HG03175 (cell line): ENCODE measurements around the gene KHDRBS2.

Experiments used
- ATAC-seq: cut with Tn5 transposase; IDR thresholded peaks from one replicate; pipeline ENCODE4 v1.9.1; 2021; ENCODE audit warnings: mild to moderate bottlenecking, moderate library complexity; ENCODE audit not compliant: unreplicated experiment

Gene KHDRBS2

DNA sequence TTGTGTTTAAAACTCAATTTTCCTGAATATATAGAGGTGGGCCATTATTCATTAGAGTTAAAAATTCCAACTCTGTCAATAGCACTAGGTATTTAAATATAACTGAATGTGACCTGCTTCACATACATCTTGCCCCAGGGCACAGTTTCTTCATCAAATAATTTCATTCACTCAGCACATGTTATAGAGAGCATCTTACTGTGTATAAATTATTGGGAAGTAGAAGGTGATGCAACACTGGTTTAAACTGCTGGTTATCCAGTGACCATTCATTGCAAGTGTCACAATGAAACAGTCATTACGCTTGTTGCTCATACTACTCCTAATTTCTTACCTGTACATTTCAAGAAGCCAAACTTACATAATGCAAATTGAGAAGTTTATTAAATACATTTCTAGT is 93.4 kb downstream of the KHDRBS2 start:
- no peak for ATAC-seq

DNA sequence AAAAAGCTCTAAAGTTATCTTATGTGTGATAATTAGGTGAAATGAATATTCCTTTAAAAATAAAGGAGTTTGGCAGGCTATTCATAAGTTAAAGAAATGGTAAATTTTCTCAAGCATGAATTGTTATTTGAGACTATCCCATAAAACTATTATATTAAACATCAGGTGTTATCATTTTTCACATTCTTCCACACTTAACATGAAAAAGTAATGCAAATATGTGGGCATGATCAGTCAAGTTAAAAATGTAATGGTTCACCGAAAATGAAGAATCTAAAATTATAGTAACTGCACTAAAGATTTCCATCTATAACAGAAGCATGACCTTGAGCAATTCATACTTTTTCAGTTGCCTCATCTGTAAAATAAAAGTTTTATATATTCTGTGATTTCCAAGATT is 110.8 kb downstream of the KHDRBS2 start:
- ATAC-seq, result no peak

DNA sequence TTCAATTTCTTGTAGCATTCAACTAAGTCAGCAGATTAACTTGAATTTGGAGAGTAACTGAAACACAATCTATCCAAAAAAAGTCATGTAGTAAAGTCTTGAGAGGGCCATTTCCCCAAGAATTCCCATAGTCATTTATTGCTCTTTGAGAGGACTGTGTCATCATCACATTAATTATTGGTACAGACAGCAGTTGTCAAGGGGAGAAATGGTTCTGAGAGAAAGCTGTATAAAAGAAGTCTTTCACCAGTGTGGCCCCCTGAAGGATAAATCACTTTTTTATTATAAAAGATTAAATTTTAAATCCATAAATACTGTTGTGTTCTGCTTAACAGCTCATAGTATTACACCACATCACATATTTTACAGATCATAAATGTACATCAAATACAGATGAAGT is 111.5 kb downstream of the KHDRBS2 start:
- no peak for ATAC-seq

DNA sequence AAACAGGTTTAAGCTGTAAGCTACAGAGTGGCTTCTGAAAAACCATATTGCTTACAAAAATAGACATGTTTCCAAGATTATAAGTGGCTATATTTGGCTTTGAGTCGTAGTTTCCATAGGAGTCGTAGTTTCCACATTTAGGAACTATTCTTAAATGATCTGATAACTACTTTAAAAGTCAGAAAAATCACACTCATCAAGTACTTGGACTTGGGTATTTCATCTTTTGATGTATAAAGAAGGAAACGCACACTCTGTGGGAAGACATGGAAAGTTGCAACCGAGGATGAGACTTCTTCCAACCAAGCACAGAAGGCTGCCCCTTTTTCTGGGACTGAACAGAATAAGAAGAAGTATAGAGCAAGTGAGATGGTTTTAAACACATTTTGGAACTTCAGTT is 118.3 kb downstream of the KHDRBS2 start:
- no peak for ATAC-seq

DNA sequence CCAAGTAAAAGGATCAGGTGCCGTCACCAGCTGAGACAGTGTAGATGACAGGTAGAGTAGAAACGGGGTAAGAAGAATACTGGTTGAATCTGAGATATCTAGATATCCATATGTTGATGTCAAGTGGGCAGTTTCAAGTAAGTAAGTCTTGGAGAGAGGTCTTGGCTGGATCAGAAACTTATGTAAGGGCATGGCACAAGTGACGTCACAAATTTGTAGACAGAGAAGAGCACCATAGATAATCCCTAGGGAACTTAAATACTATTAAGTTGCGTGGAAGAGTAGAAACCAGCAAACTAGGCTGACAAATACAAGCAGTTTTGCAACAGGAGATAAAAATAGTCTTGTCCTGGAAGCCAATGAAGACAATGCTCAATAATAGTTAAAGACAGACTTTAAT is 123.2 kb downstream of the KHDRBS2 start:
- ATAC-seq, result no peak

DNA sequence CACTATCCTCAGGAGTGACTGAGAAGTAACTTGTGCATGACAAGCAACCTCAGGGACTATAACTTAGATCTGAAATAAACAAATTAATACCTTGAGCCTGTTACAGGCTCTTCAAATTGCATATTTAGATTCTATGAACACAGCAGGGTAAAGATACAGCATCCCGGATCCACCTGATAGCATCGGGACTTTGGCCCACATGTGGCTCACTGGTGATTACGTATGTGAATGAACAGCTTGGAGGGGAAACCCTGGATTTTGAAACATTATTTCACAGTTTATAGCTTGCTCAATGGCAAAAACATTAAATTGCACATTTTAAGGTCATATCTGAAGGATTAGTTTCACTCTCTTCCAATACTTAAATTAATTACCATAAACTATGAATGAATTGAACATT is 133.2 kb downstream of the KHDRBS2 start:
- ATAC-seq, result no peak

DNA sequence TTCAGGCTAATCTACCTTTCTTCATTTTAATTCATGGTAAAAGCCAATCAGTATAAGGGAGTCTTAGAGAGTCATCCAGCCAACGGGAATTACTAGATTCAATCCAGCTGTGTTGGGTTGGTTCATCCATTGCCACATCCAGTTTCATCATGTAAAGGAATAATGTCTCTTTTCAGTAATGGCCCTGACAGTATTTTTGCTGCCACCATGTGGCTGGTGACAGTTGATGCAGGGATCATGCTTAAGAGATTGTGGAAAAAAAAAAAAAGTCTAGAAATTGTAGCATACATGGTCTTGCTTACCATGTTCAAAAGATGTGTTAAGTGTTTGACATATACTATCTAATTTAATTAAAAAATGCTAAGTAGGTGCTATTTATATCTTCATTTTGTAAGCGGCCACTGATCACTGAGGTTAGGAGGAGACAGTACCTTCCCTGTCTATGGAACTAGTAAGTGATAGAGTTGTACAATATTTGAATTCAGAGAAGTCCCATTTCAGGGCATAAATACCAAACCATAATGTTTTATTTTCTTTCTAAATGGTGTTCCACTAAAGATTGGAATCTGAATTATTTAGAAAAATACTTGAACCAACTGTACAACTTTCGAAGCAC is 135.9 kb downstream of the KHDRBS2 start:
- peak; percentile 80 for ATAC-seq

DNA sequence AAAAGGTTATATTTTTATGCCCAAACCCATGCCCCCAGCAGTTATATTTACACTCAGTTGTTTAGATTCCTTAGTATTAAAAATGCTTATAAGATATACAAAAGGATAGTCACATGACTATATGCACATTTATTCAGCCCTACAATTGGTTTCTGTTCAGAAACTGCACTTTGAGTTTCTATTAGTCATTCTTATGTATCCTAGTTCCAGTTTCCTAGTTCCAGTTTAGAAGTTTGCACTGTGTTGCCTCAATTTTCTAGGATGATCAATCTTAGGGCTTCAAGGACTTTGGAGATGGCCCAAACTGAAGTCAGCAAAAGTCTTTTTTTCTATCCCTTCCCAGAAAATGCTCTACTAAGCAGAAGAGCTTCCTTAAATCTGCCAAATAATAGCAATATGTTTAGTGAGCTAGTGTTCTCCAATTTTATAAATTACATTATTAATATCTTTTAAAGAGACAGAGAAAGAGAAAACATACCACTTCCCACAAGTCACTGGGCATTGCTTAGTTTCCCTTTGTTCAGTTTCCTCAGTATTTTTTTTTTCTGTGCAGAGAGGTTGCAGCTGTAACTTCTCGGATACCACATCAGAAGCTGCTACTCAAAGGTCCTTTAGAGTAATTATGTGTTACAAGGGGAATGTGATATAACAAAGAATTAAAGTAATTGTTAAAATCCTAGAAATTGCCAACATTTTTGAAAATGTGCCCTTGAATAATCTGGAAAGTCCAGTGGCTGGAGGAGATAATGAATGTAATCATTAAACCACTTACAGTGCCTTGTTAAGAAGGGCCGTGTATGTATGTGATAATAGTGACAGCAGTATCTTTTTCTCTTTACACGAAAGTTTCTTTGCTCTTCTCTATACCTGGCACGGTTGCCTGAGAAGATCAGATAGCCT is 138.8 kb downstream of the KHDRBS2 start:
- ATAC-seq, result no peak

DNA sequence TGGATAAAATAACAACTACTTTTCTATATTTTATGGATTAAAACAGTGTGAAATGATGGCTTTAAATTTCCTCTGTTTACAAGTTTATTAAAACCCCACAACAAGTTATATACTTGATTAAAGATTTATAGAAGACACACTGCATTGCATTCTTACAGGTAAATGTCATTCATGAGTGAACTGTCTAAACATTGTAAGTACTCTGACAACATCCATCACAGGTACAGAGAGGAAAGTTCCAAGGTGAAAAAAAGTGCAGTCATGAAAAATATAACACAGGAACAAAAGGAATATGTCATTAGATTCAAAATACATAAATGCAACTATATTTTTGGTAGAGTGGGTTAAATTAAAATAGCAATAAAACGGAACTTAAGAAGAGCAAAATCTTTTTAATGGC is 156.9 kb downstream of the KHDRBS2 start:
- ATAC-seq, result no peak

DNA sequence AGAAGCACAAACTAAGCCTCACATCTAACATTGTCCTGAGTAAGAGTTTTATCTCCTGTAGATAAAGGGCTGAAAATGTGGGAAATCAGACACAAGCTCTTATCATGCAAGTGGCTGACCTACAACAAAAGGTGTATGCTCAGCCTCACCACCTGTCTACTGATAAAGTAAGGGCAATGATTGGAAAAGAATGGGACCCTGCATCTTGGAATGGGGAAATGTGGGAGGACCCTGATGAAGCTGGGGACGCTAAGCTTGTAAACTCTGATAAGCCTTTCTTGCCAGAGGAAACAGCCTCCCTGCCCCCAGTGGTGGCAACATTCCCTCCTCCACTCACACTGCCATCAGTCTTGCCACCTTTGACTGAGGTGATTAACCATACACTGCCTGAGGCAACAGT is 166.6 kb downstream of the KHDRBS2 start:
- ATAC-seq, result no peak

DNA sequence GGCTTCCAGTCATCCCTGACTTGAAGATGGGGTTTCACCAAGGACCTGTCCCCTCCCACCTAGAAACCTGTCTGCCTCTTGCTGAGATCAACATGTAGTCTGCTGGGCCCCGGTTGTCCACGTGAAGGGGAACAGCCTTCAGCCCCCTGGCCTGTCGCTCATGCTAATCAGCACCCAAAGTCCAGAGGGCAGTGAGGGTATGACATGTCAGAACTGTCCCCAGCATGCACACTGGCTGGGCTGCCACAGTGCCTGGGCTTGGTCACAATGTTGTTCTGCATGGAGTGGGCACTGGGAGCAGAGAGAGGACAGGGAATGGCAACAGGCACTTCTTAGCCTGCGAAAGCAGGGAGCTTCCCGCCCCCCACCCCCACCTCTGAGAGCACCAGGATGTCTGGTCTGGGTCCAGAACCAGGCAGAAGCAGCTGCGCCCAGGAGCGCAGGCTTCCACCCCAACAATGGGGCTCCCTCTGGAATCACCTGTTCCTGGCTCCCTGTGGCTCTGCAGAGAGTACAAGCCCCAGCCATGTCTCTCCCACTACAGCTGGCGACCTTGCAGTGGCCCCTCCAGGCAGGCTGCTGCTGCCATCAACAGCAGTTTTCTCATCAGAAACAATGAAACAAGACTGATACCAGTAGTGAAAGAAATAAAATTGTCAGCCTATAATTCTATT is 182.7 kb downstream of the KHDRBS2 start:
- ATAC-seq, result no peak

DNA sequence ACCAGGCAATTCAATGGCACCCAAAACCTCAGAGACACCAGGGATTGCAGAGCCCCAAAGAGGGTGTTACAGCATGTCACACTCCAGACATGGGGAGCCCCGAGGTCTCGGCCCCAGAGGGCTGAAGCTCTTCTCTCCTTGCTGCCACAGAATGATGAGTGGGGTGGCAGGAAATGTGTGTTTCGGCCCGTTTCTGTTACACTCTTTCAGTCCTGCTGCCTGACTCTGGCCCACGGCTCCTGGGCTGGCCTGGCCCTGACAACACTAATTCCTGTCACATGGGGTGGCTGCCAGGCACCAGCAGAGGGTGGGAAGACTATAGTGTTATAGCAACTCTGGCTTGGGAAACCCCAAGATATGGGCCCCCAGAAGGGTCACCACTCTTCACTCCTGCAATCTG is 183.6 kb downstream of the KHDRBS2 start:
- ATAC-seq, result no peak

DNA sequence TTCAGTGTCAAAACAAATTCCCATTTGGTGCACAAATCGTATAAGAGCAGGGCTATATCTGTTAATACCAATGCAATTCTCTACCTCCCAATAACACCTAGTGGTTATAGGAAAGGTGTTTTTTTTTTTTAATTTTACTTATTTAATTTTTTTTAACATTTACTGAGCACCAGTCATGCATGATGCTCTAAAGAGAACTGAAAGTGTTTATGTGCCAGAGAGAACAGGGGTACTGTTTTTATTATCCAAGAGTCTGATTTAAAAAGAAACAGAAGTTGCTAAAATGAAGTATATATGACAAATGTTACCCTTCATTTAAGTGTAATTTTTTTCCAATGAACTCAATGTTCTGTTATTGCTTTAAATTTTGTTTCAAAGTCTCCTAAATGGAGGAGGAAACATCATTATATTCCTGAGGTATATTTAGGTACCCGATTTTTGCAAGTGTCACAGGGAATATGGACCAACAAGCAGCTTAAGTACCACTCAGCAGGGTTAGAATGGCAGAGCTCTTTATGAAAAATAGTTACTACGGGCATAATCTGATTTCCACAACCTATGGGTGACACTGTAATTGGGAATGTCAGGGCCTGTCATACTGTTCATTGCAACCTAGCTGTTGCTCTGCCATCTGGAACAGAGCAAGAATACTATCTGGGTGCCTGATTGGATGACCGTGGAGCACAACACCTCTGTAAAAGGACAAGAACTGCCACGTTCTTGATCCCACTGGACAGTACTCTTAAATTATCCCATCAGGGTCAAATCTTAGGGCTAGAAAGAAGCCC is 195.4 kb downstream of the KHDRBS2 start:
- no peak for ATAC-seq

DNA sequence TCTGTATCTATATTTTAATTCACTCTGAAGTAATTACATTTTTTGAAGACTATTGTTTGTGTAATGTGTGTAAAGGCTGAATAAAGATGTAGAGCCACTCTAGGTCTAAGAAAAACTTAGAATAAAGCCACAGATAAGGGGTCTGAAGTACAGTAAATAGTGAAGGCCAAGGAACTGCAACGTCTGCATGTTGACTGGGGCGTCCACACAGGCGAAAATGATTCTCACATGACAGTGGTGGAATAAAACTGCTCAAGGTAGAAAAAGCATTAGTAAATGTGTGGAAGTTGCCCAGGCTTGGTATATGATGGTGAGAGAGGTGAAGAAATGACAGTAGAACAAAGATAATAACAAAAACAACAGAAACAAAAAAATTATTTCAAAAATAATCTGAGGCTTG is 196.2 kb downstream of the KHDRBS2 start:
- no peak for ATAC-seq

DNA sequence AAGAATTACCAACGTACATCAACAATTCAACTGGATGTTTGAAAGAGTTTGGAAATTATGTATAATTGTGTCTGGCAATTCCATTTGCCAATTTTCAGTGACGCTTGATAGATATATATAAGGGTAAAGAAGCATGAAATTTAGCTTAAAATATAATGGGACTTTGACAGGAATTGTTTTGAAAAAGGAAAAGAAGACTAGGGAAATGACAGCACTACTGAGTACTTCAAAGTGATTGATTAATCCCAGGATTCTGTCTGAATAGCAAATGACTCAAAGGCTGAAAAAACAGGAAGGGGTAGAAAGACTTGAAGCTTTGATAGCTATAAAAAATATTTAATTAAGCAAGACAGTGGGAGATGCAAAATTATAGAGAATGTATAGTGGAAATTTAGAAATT is 200.0 kb downstream of the KHDRBS2 start:
- no peak for ATAC-seq

DNA sequence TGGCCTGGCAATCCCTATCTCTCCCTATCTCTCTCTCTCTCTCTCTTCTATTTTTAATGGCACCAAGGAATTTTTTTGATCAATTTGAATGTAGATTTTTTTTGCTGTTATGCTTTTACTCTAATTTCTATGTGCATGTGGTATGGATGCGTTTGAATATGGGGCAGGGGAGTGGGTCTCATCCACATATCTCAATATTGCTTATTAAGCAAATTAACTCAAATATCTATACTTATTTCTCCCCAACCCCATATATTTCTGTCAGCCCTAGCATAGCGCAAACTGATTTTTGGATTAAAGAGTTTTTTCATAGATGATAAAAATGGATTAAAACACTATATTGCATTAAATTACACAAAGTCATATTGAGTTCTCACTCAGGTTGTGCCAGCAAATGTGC is 210.2 kb downstream of the KHDRBS2 start:
- ATAC-seq, result no peak

DNA sequence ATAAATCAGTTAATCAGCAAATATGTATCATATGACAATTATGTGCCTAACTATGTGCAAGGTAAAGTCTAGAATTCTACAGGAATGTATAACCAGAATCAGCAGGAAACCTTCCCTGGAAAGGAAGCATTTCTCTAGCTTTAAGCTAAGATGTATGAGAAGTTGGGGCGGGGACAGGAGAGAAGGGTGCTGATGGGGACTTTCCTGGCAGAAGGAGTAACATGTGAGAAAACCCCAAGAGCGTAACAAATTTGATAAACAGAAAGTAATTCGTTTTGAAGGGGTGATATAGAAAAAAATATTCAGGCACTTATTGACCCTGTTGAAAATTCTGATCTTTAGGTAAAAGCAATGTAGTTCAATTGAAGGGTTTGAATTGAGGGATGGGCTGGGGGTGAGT is 226.1 kb downstream of the KHDRBS2 start:
- no peak for ATAC-seq

DNA sequence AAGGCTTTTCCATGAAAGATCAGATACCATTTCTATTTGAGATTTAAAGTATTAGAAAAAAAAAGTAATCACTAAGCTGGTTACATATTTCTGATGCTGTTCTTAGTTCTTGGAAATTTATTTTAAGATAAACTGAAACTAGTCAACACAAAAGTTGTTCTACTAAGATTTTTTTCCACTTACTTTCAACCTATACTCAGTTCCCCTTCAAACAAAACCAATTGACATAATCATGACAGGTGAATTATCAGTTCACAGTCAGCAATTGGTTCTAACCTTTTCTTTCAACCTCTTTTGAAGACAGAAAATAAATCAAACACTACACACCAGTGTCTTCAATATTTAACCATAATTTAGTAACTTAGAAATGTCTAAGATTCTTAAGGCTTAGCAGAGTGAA is 228.7 kb downstream of the KHDRBS2 start:
- no peak for ATAC-seq

DNA sequence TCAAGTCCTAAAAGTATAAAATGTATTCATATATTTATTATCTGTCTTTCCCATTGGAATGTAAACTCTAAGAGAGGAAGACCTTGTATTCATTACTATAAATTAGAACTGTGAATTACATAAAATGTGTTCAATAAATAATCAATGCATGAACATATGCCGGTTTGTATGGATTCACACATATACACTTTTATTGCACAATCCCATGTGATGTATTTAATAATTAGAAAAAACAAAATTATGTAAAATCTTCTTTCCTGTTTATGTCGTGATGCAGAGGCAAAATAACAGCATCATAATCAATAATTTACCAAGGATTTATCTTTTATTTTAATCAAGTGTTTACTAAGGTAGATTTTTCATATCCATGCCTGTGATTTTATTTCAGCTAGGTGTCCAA is 240.5 kb downstream of the KHDRBS2 start:
- no peak for ATAC-seq

DNA sequence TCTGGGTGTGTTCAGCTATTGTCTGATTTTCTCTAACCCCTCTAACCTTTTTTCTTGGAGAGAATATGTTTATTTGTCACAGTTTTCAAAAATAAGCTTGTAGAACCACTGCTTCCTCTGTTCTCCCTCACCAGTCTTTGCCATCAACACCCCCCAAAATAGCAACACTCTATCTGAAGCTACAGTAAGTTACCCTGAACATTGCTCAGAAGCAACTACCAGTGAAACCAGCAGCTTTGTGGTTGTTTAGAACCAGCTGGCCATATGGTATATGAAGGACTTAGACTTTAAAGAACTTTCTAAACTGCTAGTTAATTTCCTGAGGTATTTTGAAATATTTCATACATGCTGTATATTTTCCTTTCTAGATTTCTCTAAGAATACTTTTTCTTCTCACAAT is 242.9 kb downstream of the KHDRBS2 start:
- ATAC-seq, result no peak

DNA sequence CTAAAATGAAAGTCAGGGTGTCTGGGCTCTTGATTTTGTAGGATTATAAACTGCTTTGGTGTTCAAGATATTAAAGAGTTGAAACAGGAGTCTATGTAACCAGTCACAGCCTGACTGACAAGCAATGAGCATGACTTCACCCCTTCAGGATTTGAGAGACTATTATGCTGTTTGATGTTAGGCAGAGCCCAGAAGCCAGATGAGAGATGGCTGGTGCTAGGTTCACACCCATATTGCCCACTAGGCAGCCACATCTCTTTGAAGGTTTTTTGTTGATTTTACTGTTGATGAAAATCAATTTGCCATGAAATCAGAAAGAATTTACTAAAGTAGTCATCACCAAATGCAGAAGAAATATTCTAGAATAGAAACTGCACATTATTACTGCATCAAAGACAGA is 243.6 kb downstream of the KHDRBS2 start:
- no peak for ATAC-seq
